ENCODE data around the gene OSBPL5. TPM values are rescaled to one million over a fixed set of nuclear protein-coding genes. Genes with fewer than 3 reads are reported as not detected.

Gene OSBPL5
- total RNA-seq, 4 donors from 2014 or later, result 39.9 to 94.0 (median 66.4) TPM

- Histone ChIP-seq H3K4me1 (peaks cover 0 to 9% (median 0%) of the 10 kb centered on the region in 3 donors), H3K9me3 (no peaks in the 10 kb centered on the region), H3K27ac (no peak overlapping the region), H3K4me3 (no peak overlapping the region), H3K27me3 (no peaks in the 10 kb centered on the region), H3K36me3 (peaks cover 0 to 90% of the 10 kb centered on the region in 2 donors)
- ATAC-seq, result no peak
- no peak for TF ChIP-seq POLR2AphosphoS5 (IDR thresholded peaks at IDR 0.05)
- TF ChIP-seq EP300 (IDR thresholded peaks at IDR 0.05), result no peak
- TF ChIP-seq, protein P1, sequence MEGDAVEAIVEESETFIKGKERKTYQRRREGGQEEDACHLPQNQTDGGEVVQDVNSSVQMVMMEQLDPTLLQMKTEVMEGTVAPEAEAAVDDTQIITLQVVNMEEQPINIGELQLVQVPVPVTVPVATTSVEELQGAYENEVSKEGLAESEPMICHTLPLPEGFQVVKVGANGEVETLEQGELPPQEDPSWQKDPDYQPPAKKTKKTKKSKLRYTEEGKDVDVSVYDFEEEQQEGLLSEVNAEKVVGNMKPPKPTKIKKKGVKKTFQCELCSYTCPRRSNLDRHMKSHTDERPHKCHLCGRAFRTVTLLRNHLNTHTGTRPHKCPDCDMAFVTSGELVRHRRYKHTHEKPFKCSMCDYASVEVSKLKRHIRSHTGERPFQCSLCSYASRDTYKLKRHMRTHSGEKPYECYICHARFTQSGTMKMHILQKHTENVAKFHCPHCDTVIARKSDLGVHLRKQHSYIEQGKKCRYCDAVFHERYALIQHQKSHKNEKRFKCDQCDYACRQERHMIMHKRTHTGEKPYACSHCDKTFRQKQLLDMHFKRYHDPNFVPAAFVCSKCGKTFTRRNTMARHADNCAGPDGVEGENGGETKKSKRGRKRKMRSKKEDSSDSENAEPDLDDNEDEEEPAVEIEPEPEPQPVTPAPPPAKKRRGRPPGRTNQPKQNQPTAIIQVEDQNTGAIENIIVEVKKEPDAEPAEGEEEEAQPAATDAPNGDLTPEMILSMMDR (IDR thresholded peaks at IDR 0.05), result no peak
- WGBS, 2 donors (ENCODE audit: low coverage in 1 of 2), result 89 to 90% methylated on average over 5 to 14 of the region's 41 CpGs
These were observed 59.0 kb downstream of the OSBPL5 start for GRCh38 chr11:3105791-3106735.

- Histone ChIP-seq H3K4me3 (no peak overlapping the region), H3K4me1 (peaks cover 0 to 9% (median 0%) of the 10 kb centered on the region in 3 donors), H3K27me3 (no peaks in the 10 kb centered on the region), H3K36me3 (peaks cover 0 to 95% of the 10 kb centered on the region in 2 donors), H3K9me3 (no peaks in the 10 kb centered on the region), H3K27ac (no peak overlapping the region)
- 89 to 100% methylated on average over 1 to 12 of the region's 23 CpGs for WGBS, 2 donors (ENCODE audit: low coverage in 1 of 2)
- ATAC-seq, result no peak
- TF ChIP-seq EP300 (IDR thresholded peaks at IDR 0.05), result no peak
- TF ChIP-seq, protein P1 (IDR thresholded peaks at IDR 0.05), result no peak
- TF ChIP-seq POLR2A (IDR thresholded peaks at IDR 0.05), result no peak
- no peak for TF ChIP-seq POLR2AphosphoS5 (IDR thresholded peaks at IDR 0.05)
These were observed 59.9 kb downstream of the OSBPL5 start for GRCh38 chr11:3104961-3105790.

DNA sequence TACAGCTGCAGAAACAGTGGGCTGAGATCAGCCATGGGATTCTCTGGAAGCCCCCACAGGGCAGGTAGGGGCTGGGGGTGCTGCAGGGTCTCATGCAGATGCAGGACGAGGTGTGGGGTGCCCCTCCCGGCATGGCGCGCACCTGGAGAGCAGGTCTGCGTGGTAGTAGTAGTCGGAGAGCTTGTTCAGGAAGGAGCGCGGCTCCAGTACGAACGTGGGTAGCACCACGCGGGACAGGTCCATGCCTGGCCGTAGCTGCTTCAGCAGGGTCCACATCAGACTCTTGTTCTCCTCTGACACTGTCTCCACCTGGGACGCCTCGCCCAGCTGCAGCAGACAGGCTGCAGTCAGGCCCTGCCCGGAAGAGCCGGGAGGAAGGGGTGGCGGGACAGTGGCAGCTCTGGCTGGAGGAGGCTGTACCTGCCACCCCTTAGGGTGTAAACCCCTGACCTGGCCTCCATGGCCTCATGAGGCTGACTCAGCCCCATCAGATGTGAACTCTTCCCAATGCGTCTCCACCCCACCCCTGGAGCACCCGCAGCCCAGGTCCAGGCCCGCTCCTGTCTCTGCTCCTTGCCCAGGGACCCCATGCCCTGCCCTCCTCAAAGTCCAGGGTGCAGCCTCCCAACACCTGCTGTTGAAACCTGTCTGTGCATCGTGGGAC lies 60.9 kb downstream of the OSBPL5 start:
- peaks cover 0 to 95% of the 10 kb centered on the region in 2 donors for H3K36me3 ChIP-seq
- no peaks in the 10 kb centered on the region for H3K9me3 ChIP-seq
- no peaks in the 10 kb centered on the region for H3K27me3 ChIP-seq
- peaks cover 0 to 10% (median 0%) of the 10 kb centered on the region in 3 donors for H3K4me1 ChIP-seq
- no peak for TF ChIP-seq POLR2A (IDR thresholded peaks at IDR 0.05)
- TF ChIP-seq, protein P1 (IDR thresholded peaks at IDR 0.05), result no peak
- TF ChIP-seq POLR2AphosphoS5 (IDR thresholded peaks at IDR 0.05), result no peak
- no peak for TF ChIP-seq EP300 (IDR thresholded peaks at IDR 0.05)
- H3K27ac ChIP-seq, result no peak overlapping the region
- no peak overlapping the region for H3K4me3 ChIP-seq
- ATAC-seq, result no peak
- 88 to 94% methylated on average over 4 to 5 of the region's 22 CpGs for WGBS, 2 donors (ENCODE audit: low coverage in 1 of 2)

DNA sequence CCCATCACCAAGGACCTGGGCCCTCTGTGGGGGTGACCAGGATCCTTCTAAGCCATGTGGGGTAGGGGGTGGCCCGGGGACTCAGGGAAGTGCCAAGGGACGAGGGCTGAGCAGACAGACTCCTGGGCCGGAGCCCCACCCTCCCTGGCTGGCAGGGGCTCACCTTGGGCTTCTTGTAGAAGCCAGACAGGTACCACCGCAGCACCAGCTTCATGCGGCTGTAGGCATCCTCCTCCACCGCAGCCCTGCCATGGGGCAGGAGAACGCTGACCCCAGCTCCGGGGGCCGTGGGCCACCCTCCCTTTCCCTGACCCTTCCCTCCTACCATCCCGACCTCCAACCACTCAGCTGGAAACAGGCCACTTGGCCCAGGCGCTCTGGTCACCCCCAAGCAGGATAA lies 62.0 kb downstream of the OSBPL5 start:
- TF ChIP-seq POLR2A (IDR thresholded peaks at IDR 0.05), result no peak
- H3K4me3 ChIP-seq, result no peak overlapping the region
- peaks cover 0 to 12% (median 0%) of the 10 kb centered on the region in 3 donors for H3K4me1 ChIP-seq
- no peaks in the 10 kb centered on the region for H3K27me3 ChIP-seq
- peaks cover 0 to 94% of the 10 kb centered on the region in 2 donors for H3K36me3 ChIP-seq
- no peak for ATAC-seq
- WGBS, 2 donors (ENCODE audit: low coverage in 1 of 2), result 88 to 100% methylated on average over 1 to 8 of the region's 11 CpGs
- H3K9me3 ChIP-seq, result no peaks in the 10 kb centered on the region
- H3K27ac ChIP-seq, result no peak overlapping the region

DNA sequence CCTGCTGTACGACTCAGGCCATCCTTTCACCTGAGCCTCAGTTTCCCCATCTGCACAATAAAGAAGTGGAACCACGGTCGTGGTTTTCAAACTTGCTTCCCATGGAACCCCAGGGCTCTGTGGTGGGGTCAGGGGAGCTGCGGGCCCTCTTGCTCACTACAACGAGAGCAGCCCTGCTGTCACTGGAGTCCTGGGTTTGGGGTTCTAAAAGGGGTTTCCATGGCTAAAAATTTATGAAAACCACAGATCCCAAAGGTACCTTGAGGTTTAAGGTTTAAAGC lies 62.5 kb downstream of the OSBPL5 start:
- Histone ChIP-seq H3K4me3 (no peak overlapping the region), H3K9me3 (no peaks in the 10 kb centered on the region), H3K4me1 (peaks cover 0 to 12% (median 0%) of the 10 kb centered on the region in 3 donors), H3K27ac (no peak overlapping the region), H3K27me3 (no peaks in the 10 kb centered on the region), H3K36me3 (peaks cover 0 to 94% of the 10 kb centered on the region in 2 donors)
- ATAC-seq, result no peak
- TF ChIP-seq POLR2A (IDR thresholded peaks at IDR 0.05) (no peak), POLR2AphosphoS5 (IDR thresholded peaks at IDR 0.05) (no peak), EP300 (IDR thresholded peaks at IDR 0.05) (no peak)
- TF ChIP-seq, protein P1 (IDR thresholded peaks at IDR 0.05), result no peak
- WGBS, 2 donors (ENCODE audit: low coverage in 1 of 2), result 80% methylated on average over 1 of the region's 5 CpGs; no CpG with 5 or more reads in 1 of the 2 donors
